ENCODE data around the gene SHQ1.

SHQ1 gene

GRCh38 chr3:72887343-72887704 is 39.1 kb upstream of the SHQ1 start:
- ChIA-PET POLR2A (ENCODE audit: low non-redundant PET) (no interaction called here), CTCF (no interaction called here)
- no peak for DNase-seq (ENCODE audit: low spot score)
- no peak for TF ChIP-seq CTCF (conservative IDR thresholded peaks at IDR 0.05; ENCODE audit: low read depth)
- H3K27ac ChIP-seq: no peak overlapping the region

- CTCF ChIA-PET: interaction anchor here (0.7 kb wide), 1 partner anchor 1909 kb away, joined by 3 read pairs; no protein-coding TSS in a partner anchor
- POLR2A ChIA-PET (ENCODE audit: low non-redundant PET): no interaction called here
- H3K27ac ChIP-seq: no peak overlapping the region
- DNase-seq (ENCODE audit: low spot score): no peak
- no peak for TF ChIP-seq CTCF (conservative IDR thresholded peaks at IDR 0.05; ENCODE audit: low read depth)
Measured at GRCh38 chr3:72872183-72872582, 23.9 kb upstream of the SHQ1 start.

GRCh38 chr3:72862314-72863090 is 14.3 kb upstream of the SHQ1 start:
- no peak for DNase-seq (ENCODE audit: low spot score)
- ChIA-PET CTCF (no interaction called here), POLR2A (ENCODE audit: low non-redundant PET) (no interaction called here)
- no peak for TF ChIP-seq CTCF (conservative IDR thresholded peaks at IDR 0.05; ENCODE audit: low read depth)
- no peak overlapping the region for H3K27ac ChIP-seq

- H3K27ac ChIP-seq: no peak overlapping the region
- ChIA-PET CTCF (interaction anchor here (0.6 kb wide), 1 partner anchor 16 kb away, joined by 3 read pairs; no protein-coding TSS in a partner anchor), POLR2A (ENCODE audit: low non-redundant PET) (no interaction called here)
- DNase-seq (ENCODE audit: low spot score): no peak
- TF ChIP-seq CTCF (conservative IDR thresholded peaks at IDR 0.05; ENCODE audit: low read depth): no peak
Measured at GRCh38 chr3:72860846-72861245, 12.6 kb upstream of the SHQ1 start.

- H3K27ac ChIP-seq: no peak overlapping the region
- CTCF ChIA-PET: interaction anchor here (0.6 kb wide), 1 partner anchor 933 kb away, joined by 3 read pairs; no protein-coding TSS in a partner anchor
- no peak for TF ChIP-seq CTCF (conservative IDR thresholded peaks at IDR 0.05; ENCODE audit: low read depth)
- DNase-seq (ENCODE audit: low spot score): no peak
- POLR2A ChIA-PET (ENCODE audit: low non-redundant PET): no interaction called here
Measured at GRCh38 chr3:72860053-72860452, 11.8 kb upstream of the SHQ1 start.

- no peak for TF ChIP-seq CTCF (conservative IDR thresholded peaks at IDR 0.05; ENCODE audit: low read depth)
- H3K27ac ChIP-seq: no peak overlapping the region
- CTCF ChIA-PET: no interaction called here
- POLR2A ChIA-PET (ENCODE audit: low non-redundant PET): no interaction called here
- no peak for DNase-seq (ENCODE audit: low spot score)
Measured at GRCh38 chr3:72855001-72855400, 6.8 kb upstream of the SHQ1 start.

All from RWPE1 (cell line).